HEK293 (cell line): ENCODE data around the gene FSTL4.

ENCODE experiments used
- BCL11A ChIP-seq: fragments of 450-650 bp; formaldehyde crosslinking; IDR thresholded peaks from 2 replicates; pipeline ENCODE4 v1.5.1; 2016; ENCODE audit warnings: low read depth, missing biosample characterization, missing genetic modification characterization
- GLI2 ChIP-seq: fragments of 450-650 bp; formaldehyde crosslinking; IDR thresholded peaks from 2 replicates; pipeline ENCODE4; 2017; ENCODE audit warnings: missing biosample characterization, missing genetic modification characterization, low read depth, borderline replicate concordance
- ZBTB7A ChIP-seq: fragments of 450-650 bp; formaldehyde crosslinking; IDR thresholded peaks from 2 replicates; pipeline ENCODE4 v1.5.1; 2016; ENCODE audit warnings: low read depth, missing biosample characterization, missing genetic modification characterization
- ZNF140 ChIP-seq: fragments of 450-650 bp; formaldehyde crosslinking; IDR thresholded peaks from 2 replicates; pipeline ENCODE4 v1.5.1; 2016; ENCODE audit warnings: missing biosample characterization, missing genetic modification characterization
- ZNF747 ChIP-seq: fragments of 450-650 bp; formaldehyde crosslinking; IDR thresholded peaks from 2 replicates; pipeline ENCODE4 v1.5.1; 2016; ENCODE audit warnings: missing biosample characterization, missing genetic modification characterization
- ZNF776 ChIP-seq: fragments of 450-650 bp; formaldehyde crosslinking; IDR thresholded peaks from 2 replicates; pipeline ENCODE4 v1.5.0; 2017; ENCODE audit warnings: missing biosample characterization, missing genetic modification characterization, borderline replicate concordance
- TF ChIP-seq, protein P1 (sequence below): fragments of 450-650 bp; formaldehyde crosslinking; IDR thresholded peaks from 2 replicates; pipeline ENCODE4 v1.5.1; 2016; ENCODE audit warnings: missing biosample characterization, missing genetic modification characterization
- TF ChIP-seq, protein P2 (sequence below): fragments of 450-650 bp; formaldehyde crosslinking; IDR thresholded peaks from 2 replicates; pipeline ENCODE4 v1.5.1; 2016; ENCODE audit warnings: missing biosample characterization, missing genetic modification characterization
- TF ChIP-seq, protein P3 (sequence below): fragments of 450-650 bp; formaldehyde crosslinking; IDR thresholded peaks from 2 replicates; pipeline ENCODE4 v1.5.1; 2016; ENCODE audit warnings: missing biosample characterization, missing genetic modification characterization, low read depth

DNA sequence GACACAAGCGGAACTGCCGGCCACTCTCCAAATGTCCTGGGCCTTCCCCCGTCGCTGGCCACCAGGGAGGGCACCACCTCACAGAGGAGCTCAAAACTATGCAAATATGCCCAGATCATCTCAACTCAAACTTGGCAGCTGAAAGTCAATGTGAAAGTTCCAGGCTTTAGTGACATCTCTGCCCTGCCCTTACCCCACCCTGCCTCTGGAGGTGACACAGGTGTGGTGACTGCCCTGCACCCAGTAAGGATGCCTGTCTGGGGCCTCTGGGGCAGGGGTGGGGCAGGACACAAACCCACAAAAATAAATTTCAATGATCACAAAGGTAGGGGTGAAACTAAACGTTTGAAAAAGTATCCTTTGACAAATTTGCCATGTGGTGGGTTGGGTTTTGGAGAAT lies 347.1 kb downstream of the FSTL4 start:
- TF ChIP-seq ZBTB7A (tag by site-specific recombination) (no peak), ZNF140 (no peak), BCL11A (tag by site-specific recombination) (no peak), ZNF747 (tag by site-specific recombination) (no peak), GLI2 (tag by site-specific recombination) (no peak), ZNF776 (tag by site-specific recombination) (no peak)
- TF ChIP-seq, protein P1, sequence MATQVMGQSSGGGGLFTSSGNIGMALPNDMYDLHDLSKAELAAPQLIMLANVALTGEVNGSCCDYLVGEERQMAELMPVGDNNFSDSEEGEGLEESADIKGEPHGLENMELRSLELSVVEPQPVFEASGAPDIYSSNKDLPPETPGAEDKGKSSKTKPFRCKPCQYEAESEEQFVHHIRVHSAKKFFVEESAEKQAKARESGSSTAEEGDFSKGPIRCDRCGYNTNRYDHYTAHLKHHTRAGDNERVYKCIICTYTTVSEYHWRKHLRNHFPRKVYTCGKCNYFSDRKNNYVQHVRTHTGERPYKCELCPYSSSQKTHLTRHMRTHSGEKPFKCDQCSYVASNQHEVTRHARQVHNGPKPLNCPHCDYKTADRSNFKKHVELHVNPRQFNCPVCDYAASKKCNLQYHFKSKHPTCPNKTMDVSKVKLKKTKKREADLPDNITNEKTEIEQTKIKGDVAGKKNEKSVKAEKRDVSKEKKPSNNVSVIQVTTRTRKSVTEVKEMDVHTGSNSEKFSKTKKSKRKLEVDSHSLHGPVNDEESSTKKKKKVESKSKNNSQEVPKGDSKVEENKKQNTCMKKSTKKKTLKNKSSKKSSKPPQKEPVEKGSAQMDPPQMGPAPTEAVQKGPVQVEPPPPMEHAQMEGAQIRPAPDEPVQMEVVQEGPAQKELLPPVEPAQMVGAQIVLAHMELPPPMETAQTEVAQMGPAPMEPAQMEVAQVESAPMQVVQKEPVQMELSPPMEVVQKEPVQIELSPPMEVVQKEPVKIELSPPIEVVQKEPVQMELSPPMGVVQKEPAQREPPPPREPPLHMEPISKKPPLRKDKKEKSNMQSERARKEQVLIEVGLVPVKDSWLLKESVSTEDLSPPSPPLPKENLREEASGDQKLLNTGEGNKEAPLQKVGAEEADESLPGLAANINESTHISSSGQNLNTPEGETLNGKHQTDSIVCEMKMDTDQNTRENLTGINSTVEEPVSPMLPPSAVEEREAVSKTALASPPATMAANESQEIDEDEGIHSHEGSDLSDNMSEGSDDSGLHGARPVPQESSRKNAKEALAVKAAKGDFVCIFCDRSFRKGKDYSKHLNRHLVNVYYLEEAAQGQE (tag by site-specific recombination), result no peak
- TF ChIP-seq, protein P2, sequence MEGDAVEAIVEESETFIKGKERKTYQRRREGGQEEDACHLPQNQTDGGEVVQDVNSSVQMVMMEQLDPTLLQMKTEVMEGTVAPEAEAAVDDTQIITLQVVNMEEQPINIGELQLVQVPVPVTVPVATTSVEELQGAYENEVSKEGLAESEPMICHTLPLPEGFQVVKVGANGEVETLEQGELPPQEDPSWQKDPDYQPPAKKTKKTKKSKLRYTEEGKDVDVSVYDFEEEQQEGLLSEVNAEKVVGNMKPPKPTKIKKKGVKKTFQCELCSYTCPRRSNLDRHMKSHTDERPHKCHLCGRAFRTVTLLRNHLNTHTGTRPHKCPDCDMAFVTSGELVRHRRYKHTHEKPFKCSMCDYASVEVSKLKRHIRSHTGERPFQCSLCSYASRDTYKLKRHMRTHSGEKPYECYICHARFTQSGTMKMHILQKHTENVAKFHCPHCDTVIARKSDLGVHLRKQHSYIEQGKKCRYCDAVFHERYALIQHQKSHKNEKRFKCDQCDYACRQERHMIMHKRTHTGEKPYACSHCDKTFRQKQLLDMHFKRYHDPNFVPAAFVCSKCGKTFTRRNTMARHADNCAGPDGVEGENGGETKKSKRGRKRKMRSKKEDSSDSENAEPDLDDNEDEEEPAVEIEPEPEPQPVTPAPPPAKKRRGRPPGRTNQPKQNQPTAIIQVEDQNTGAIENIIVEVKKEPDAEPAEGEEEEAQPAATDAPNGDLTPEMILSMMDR (tag by site-specific recombination), result no peak
- TF ChIP-seq, protein P3, sequence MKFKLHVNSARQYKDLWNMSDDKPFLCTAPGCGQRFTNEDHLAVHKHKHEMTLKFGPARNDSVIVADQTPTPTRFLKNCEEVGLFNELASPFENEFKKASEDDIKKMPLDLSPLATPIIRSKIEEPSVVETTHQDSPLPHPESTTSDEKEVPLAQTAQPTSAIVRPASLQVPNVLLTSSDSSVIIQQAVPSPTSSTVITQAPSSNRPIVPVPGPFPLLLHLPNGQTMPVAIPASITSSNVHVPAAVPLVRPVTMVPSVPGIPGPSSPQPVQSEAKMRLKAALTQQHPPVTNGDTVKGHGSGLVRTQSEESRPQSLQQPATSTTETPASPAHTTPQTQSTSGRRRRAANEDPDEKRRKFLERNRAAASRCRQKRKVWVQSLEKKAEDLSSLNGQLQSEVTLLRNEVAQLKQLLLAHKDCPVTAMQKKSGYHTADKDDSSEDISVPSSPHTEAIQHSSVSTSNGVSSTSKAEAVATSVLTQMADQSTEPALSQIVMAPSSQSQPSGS (tag by site-specific recombination), result no peak
